Activated T-helper 1 cell treated with anti-CD3 and anti-CD28 coated beads, Interleukin-12 subunit alpha, Interleukin-12 subunit beta, Interleukin-2, Interleukin-4 antibody, amounts not matched to agents 30 ng/mL and 10 ng/mL and 1 ng/mL, durations not matched to agents 14 hours and 24 hours and 36 hours (primary cell): ENCODE measurements around the gene NKD2. TPM values are rescaled to one million over a fixed set of nuclear protein-coding genes. Genes with fewer than 3 reads are reported as not detected.
"Not testable (repeated sequence)": the region's sequence is repeated elsewhere in the genome, so short reads cannot be mapped to it uniquely, and the experiment has no call there.

Experiments
- DNase-seq: peaks from one replicate; pipeline ENCODE4 v3.0.0; 2021; ENCODE audit warnings: low spot score
- H3K27ac Mint-ChIP-seq: one replicate; pipeline ENCODE4 v1.8.0; 2021; ENCODE audit warnings: mild to moderate bottlenecking, mixed read lengths
- H3K27me3 Mint-ChIP-seq: one replicate; pipeline ENCODE4 v1.8.0; 2022; ENCODE audit warnings: mild to moderate bottlenecking, moderate library complexity, mixed read lengths; ENCODE audit not compliant: insufficient read depth
- H3K36me3 Mint-ChIP-seq: one replicate; pipeline ENCODE4 v1.8.0; 2021; ENCODE audit warnings: low read depth, mixed read lengths
- H3K4me1 Mint-ChIP-seq: one replicate; pipeline ENCODE4 v1.8.0; 2021; ENCODE audit warnings: low read depth, mixed read lengths
- H3K4me3 Mint-ChIP-seq: one replicate; pipeline ENCODE4 v1.8.0; 2021; ENCODE audit warnings: mild to moderate bottlenecking, moderate library complexity, mixed read lengths
- H3K9me3 Mint-ChIP-seq: one replicate; pipeline ENCODE4 v1.8.0; 2021; ENCODE audit warnings: mixed read lengths
- intact Hi-C: fragments of 100-400 bp; cut with micrococcal nuclease; formaldehyde crosslinking; loops from one replicate; pipeline ENCODE4 v1.15.1; 2024
- total RNA-seq: library from RNA; stranded (reverse); gene quantifications from 2 replicates; pipeline ENCODE4 v1.2.3, GENCODE V29; 2022

The NKD2 gene
- total RNA-seq, 1 donor from 2014 or later = 2.9 TPM

- no peak for DNase-seq
- no peaks in the 10 kb centered on the region for H3K36me3 Mint-ChIP-seq
- no peak overlapping the region for H3K4me3 Mint-ChIP-seq
- H3K4me1 Mint-ChIP-seq = peaks cover 17% of the 10 kb centered on the region
- no peak overlapping the region for H3K27ac Mint-ChIP-seq
- intact Hi-C loops = no loop called here
- H3K27me3 Mint-ChIP-seq = peaks cover 8% of the 10 kb centered on the region
- H3K9me3 Mint-ChIP-seq = no peaks in the 10 kb centered on the region
Observed at GRCh38 chr5:997711-998110, 10.9 kb upstream of the NKD2 start.

DNA sequence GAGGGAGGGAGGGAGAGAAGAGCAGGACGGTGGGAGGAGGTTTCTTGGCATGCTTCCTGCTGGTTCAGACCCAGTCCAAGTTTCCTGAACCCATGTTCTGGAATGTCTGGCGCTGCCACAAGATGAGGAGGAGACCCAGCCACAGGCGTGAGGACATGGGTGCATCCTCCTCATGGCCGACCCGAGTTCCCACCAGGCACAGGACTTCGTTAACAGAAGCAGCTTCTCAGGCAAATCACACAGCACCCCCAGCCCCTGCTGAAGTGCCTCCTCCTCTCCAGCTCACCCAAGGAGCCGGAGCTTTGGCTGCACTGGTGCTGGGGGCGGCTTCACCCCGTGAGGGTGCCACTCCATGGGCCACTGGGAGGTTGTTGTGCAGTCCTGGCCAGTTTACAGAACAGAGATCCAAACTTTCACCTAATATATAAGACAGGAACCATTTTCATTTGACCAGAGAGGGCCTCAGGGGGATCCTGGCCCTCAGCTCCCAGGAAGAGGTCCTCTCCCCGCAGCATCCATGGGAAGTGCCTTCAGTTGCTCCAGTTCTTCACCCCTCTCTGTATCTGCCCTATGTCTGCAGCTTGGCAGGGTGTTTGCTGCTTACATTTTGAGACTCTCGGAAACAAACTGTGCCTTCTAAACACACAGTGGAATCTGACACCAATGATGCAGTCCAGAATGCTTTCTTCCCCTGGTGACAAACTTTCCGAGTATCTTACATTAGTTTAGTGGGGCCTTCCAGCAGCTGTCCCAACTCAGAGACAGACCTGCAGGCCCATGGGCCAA is 10.2 kb upstream of the NKD2 start:
- peaks cover 17% of the 10 kb centered on the region for H3K4me1 Mint-ChIP-seq
- no peaks in the 10 kb centered on the region for H3K9me3 Mint-ChIP-seq
- peaks cover 12% of the 10 kb centered on the region for H3K27me3 Mint-ChIP-seq
- no peak for DNase-seq
- intact Hi-C loops = no loop called here
- no peaks in the 10 kb centered on the region for H3K36me3 Mint-ChIP-seq
- no peak overlapping the region for H3K27ac Mint-ChIP-seq
- H3K4me3 Mint-ChIP-seq = no peak overlapping the region

DNA sequence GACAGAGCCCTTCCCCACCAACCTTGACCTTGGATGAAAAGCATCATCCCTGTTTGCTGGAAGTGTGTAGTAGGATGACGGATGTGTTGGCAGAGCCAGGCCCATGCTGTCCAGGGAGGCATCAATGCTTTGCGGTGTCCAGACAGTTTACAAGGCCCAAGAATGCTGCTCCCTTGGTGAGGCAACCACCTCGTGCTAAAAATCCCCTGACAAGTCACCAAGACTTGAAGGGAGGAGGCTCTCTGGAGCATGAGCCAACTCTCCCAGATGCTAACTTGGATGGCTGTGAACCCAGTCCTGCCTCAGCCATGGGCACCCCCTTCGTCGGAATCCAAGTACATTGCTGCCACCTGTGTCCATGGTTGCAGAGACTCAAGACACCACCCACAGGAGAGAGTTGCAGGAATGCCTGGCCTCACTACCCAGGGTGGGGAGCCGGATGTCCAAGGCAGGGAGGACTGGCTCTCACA is 9.5 kb upstream of the NKD2 start:
- H3K4me1 Mint-ChIP-seq = peaks cover 17% of the 10 kb centered on the region
- intact Hi-C loops = no loop called here
- no peaks in the 10 kb centered on the region for H3K9me3 Mint-ChIP-seq
- no peaks in the 10 kb centered on the region for H3K36me3 Mint-ChIP-seq
- no peak overlapping the region for H3K27ac Mint-ChIP-seq
- peaks cover 17% of the 10 kb centered on the region for H3K27me3 Mint-ChIP-seq
- DNase-seq = no peak
- H3K4me3 Mint-ChIP-seq = no peak overlapping the region

DNA sequence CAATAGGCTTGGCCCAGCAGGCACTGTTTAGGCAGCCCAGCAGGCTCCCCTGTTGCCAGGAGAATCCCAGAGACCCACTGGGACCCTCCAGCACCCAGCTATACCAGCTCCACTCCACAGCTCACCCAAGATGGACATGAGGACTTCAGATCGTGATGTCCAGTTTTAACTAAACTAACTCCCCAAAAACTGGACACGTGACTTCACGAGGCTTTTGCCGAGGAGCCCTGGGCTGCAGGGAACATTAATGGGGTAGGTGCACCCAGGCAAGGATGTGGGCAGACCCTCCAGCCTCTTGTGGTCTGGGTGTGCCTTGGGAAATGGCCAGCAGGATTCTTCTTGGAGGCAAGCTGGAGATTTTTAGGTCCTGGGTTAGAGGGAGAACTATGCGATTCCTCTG is 8.9 kb upstream of the NKD2 start:
- Mint-ChIP-seq H3K4me3 (no peak overlapping the region), H3K4me1 (peaks cover 17% of the 10 kb centered on the region), H3K9me3 (no peaks in the 10 kb centered on the region), H3K27me3 (peaks cover 17% of the 10 kb centered on the region), H3K27ac (no peak overlapping the region), H3K36me3 (no peaks in the 10 kb centered on the region)
- DNase-seq = no peak
- intact Hi-C loops = no loop called here

GRCh38 chr5:1000329-1000728 is 8.3 kb upstream of the NKD2 start:
- Mint-ChIP-seq H3K9me3 (no peaks in the 10 kb centered on the region), H3K4me1 (peaks cover 17% of the 10 kb centered on the region), H3K36me3 (no peaks in the 10 kb centered on the region), H3K27ac (no peak overlapping the region), H3K4me3 (no peak overlapping the region), H3K27me3 (peaks cover 17% of the 10 kb centered on the region)
- intact Hi-C loops = no loop called here
- no peak for DNase-seq

DNA sequence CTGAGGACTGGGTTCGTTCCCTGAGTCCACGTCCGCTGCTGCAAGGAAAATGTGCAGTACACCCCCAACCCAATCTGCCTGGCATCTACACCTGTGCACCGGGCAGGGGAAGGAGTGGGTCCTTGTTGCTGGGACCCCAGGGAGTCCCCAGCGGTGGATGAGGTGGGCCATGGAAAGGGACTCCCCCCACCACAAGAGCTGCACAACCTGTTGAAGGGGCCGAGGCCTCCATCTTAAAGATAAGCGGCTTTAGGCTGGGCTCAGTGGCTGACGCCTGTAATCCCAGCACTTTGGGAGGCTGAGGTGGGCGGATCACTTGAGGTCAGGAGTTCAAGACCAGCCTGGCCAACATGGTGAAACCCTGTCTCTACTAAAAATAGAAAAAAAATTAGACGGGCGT is 7.8 kb upstream of the NKD2 start:
- H3K4me3 Mint-ChIP-seq, H3K36me3 Mint-ChIP-seq, H3K27ac Mint-ChIP-seq, DNase-seq, intact Hi-C loops, H3K9me3 Mint-ChIP-seq: not testable (repeated sequence)
- peaks cover 19% of the 10 kb centered on the region for H3K27me3 Mint-ChIP-seq
- peaks cover 17% of the 10 kb centered on the region for H3K4me1 Mint-ChIP-seq

GRCh38 chr5:1001406-1002270 is 7.0 kb upstream of the NKD2 start:
- Mint-ChIP-seq H3K4me3 (no peak overlapping the region), H3K27me3 (peaks cover 27% of the 10 kb centered on the region), H3K9me3 (no peaks in the 10 kb centered on the region), H3K36me3 (no peaks in the 10 kb centered on the region), H3K27ac (no peak overlapping the region), H3K4me1 (peaks cover 9% of the 10 kb centered on the region)
- no peak for DNase-seq
- intact Hi-C loops = no loop called here

- Mint-ChIP-seq H3K4me3 (no peak overlapping the region), H3K27me3 (peaks cover 33% of the 10 kb centered on the region), H3K27ac (no peak overlapping the region), H3K9me3 (no peaks in the 10 kb centered on the region), H3K36me3 (no peaks in the 10 kb centered on the region), H3K4me1 (peaks cover 3% of the 10 kb centered on the region)
- DNase-seq = no peak
- intact Hi-C loops = no loop called here
Observed at GRCh38 chr5:1002271-1002546, 6.4 kb upstream of the NKD2 start.

- Mint-ChIP-seq H3K9me3 (no peaks in the 10 kb centered on the region), H3K27me3 (peaks cover 38% of the 10 kb centered on the region), H3K36me3 (no peaks in the 10 kb centered on the region), H3K4me3 (peak overlapping the region; percentile 30), H3K27ac (no peak overlapping the region), H3K4me1 (peaks cover 2% of the 10 kb centered on the region)
- intact Hi-C loops = no loop called here
- DNase-seq = no peak
Observed at GRCh38 chr5:1002836-1003235, 5.8 kb upstream of the NKD2 start.

DNA sequence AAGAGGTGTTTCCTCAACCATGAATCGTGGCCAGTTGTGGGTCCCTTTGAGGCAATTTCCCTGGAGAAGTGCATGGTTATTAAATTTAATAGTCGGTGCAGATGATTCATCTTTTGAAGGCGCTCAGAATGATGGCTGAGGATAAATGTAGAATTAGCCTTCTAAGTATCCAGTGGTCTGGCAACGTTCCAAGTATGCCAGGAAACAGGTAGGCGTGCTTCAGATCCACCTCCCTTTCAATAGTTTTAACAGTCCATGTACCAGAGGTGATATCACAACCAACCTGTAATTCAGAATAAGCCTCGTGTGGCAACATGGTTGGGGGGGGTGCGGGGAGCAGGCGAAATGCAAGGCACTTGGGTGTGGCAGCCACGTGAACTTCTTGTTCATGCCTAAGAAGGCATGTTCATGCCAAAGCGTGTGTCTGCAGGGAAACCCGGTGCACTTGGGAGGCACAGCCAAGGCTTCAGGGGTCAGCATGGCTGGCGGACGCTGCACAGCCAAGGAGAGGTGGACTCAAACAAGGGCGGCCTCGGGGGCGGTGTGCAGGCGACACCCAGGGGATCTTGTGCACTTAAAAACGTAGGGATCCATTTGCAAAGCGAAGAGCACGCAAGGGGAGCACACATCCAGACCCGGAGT is 5.2 kb upstream of the NKD2 start:
- H3K27ac Mint-ChIP-seq = no peak overlapping the region
- no peak for DNase-seq
- peaks cover 41% of the 10 kb centered on the region for H3K27me3 Mint-ChIP-seq
- H3K9me3 Mint-ChIP-seq = no peaks in the 10 kb centered on the region
- H3K36me3 Mint-ChIP-seq = no peaks in the 10 kb centered on the region
- H3K4me1 Mint-ChIP-seq = peaks cover 5% of the 10 kb centered on the region
- intact Hi-C loops = no loop called here
- peak overlapping the region; percentile 37 for H3K4me3 Mint-ChIP-seq

- peak overlapping the region; percentile 57 for H3K4me3 Mint-ChIP-seq
- peaks cover 41% of the 10 kb centered on the region for H3K27me3 Mint-ChIP-seq
- H3K27ac Mint-ChIP-seq = no peak overlapping the region
- peaks cover 5% of the 10 kb centered on the region for H3K4me1 Mint-ChIP-seq
- intact Hi-C loops = loop anchor here (1.0 kb wide), 1 partner anchor 92 kb away; no protein-coding TSS in a partner anchor
- no peaks in the 10 kb centered on the region for H3K36me3 Mint-ChIP-seq
- peak; percentile 42 for DNase-seq
- no peaks in the 10 kb centered on the region for H3K9me3 Mint-ChIP-seq
Observed at GRCh38 chr5:1004461-1005248, 3.9 kb upstream of the NKD2 start.

GRCh38 chr5:1005249-1005851 is 3.3 kb upstream of the NKD2 start:
- intact Hi-C loops = loop anchor here (1.0 kb wide), 1 partner anchor 93 kb away; no protein-coding TSS in a partner anchor
- no peak for DNase-seq
- no peak overlapping the region for H3K27ac Mint-ChIP-seq
- no peaks in the 10 kb centered on the region for H3K9me3 Mint-ChIP-seq
- H3K4me1 Mint-ChIP-seq = peaks cover 6% of the 10 kb centered on the region
- no peak overlapping the region for H3K4me3 Mint-ChIP-seq
- H3K27me3 Mint-ChIP-seq = peaks cover 48% of the 10 kb centered on the region
- no peaks in the 10 kb centered on the region for H3K36me3 Mint-ChIP-seq
